SJSA1 (cell line): ENCODE data around the gene TAAR9. TPM values are rescaled to one million over a fixed set of nuclear protein-coding genes. Genes with fewer than 3 reads are reported as not detected.

Experiments
- DNase-seq, 2 experiments: peaks; one replicate each; pipeline ENCODE4 v3.0.0-alpha.2; 2015 to 2020; ENCODE audit warnings: low spot score in 2 of 2, low read depth in 1 of 2
- H3K27ac ChIP-seq: fragments of 250-450 bp; sonication (Bioruptor Pico); 2 replicates; pipeline ENCODE4 v1.5.1; 2020; ENCODE audit warnings: mild to moderate bottlenecking, moderate library complexity
- H3K27me3 ChIP-seq: fragments of 250-450 bp; sonication (Bioruptor Pico); replicated peaks from 2 replicates; pipeline ENCODE4 v1.5.1; 2020; ENCODE audit warnings: mild to moderate bottlenecking, moderate library complexity
- H3K36me3 ChIP-seq: fragments of 250-450 bp; sonication (Bioruptor Pico); 2 replicates; pipeline ENCODE4 v1.5.1; 2020; ENCODE audit warnings: mild to moderate bottlenecking
- H3K4me1 ChIP-seq: fragments of 250-450 bp; sonication (Bioruptor Pico); replicated peaks from 2 replicates; pipeline ENCODE4 v1.6.1; 2021; ENCODE audit warnings: mild to moderate bottlenecking
- H3K4me3 ChIP-seq: fragments of 250-450 bp; sonication (Bioruptor Pico); 2 replicates; pipeline ENCODE4 v1.5.1; 2020; ENCODE audit warnings: mild to moderate bottlenecking
- H3K9me3 ChIP-seq: fragments of 250-450 bp; sonication (Bioruptor Pico); replicated peaks from 2 replicates; pipeline ENCODE4 v1.5.1; 2020; ENCODE audit warnings: mild to moderate bottlenecking
- total RNA-seq: library from RNA; depleted of rRNA; stranded (reverse); fragments of >200 nt; shearing (Covaris generic); gene quantifications from 2 replicates; pipeline ENCODE4 v1.2.3, GENCODE V29; 2014; rRNA removed

Gene TAAR9
- total RNA-seq, 1 experiment from 2014 or later = not detected

GRCh38 chr6:132584698-132585097 lies 46.6 kb downstream of the TAAR9 start:
- no peak overlapping the region for H3K27ac ChIP-seq
- no peaks in the 10 kb centered on the region for H3K4me1 ChIP-seq
- no peaks in the 10 kb centered on the region for H3K9me3 ChIP-seq
- 0 out of 2 replicates have a peak, but pooled peaks cover 4% of the 10 kb centered on the region for H3K27me3 ChIP-seq
- H3K36me3 ChIP-seq = no peaks in the 10 kb centered on the region
- H3K4me3 ChIP-seq = no peak overlapping the region
- no peak for DNase-seq

GRCh38 chr6:132587424-132587823 lies 49.3 kb downstream of the TAAR9 start:
- no peak for DNase-seq
- Histone ChIP-seq H3K4me3 (no peak overlapping the region), H3K9me3 (no peaks in the 10 kb centered on the region), H3K4me1 (no peaks in the 10 kb centered on the region), H3K36me3 (no peaks in the 10 kb centered on the region), H3K27ac (no peak overlapping the region), H3K27me3 (0 out of 2 replicates have a peak, but pooled peaks cover 4% of the 10 kb centered on the region)

Other genes with a start within 250 kb of the TAAR9 start
- gene MOXD1, start 136.8 kb upstream of the TAAR9 start, total RNA-seq = 24.8 and 37.3 TPM in 2 replicates
- gene STX7, start 25.2 kb upstream of the TAAR9 start, total RNA-seq = 28.2 and 33.1 TPM in 2 replicates
- not detected in 2 replicates for gene TAAR8, start 14.4 kb downstream of the TAAR9 start, total RNA-seq
- gene TAAR6, start 32.0 kb downstream of the TAAR9 start, total RNA-seq = not detected in 2 replicates
- not detected in 2 replicates for gene TAAR5, start 51.5 kb downstream of the TAAR9 start, total RNA-seq
- not detected in 2 replicates for gene TAAR2, start 86.0 kb downstream of the TAAR9 start, total RNA-seq
- gene TAAR1, start 120.9 kb downstream of the TAAR9 start, total RNA-seq = not detected in 2 replicates
- gene VNN1, start 175.8 kb downstream of the TAAR9 start, total RNA-seq = not detected in 2 replicates
- gene VNN2, start 219.6 kb downstream of the TAAR9 start, total RNA-seq = 0.38 and 1.00 TPM in 2 replicates